HEK293 (cell line): ENCODE results near the gene EMILIN1.
A peak's percentile ranks its signal among the peaks of the same experiment; 100 is the strongest.

Experiments used
- CTCF ChIA-PET: fragments of 350-600 bp; formaldehyde crosslinking; extraction: SDS; loops from one replicate; lab custom pipeline; 2021; ENCODE audit warnings: antibody characterized with exemption; lab: Yijun Ruan, JAX
- POLR2A ChIA-PET: fragments of 300-600 bp; formaldehyde crosslinking; extraction: SDS; loops from one replicate; lab custom pipeline; 2020; ENCODE audit warnings: antibody characterized with exemption, inconsistent platforms; lab: Yijun Ruan, JAX
- H3K27ac ChIP-seq: fragments of 200-500 bp; sonication (Bioruptor generic); 2 replicates; pipeline ENCODE4 v1.5.1; 2014; ENCODE audit warnings: low read depth, low read length, control low read depth, inconsistent platforms; ENCODE audit errors: extremely low read depth
- H3K36me3 ChIP-seq, 2 experiments: fragments of 200-500 bp in 1 of 2; sonication (Bioruptor generic) in 1 of 2; 1 replicate in 1 of 2; 2 replicates in 1 of 2; pipeline ENCODE4 v1.5.1; 2014 to 2017; ENCODE audit warnings: inconsistent platforms in 2 of 2, low read length in 2 of 2; ENCODE audit not compliant: control insufficient read depth in 2 of 2, insufficient read depth in 1 of 2
- H3K4me1 ChIP-seq: fragments of 200-500 bp; sonication (Bioruptor generic); 2 replicates; pipeline ENCODE4 v1.5.1; 2014; ENCODE audit warnings: mild to moderate bottlenecking, low read length, inconsistent platforms; ENCODE audit not compliant: control insufficient read depth, insufficient read depth
- H3K4me3 ChIP-seq: 2 replicates; pipeline ENCODE4 v1.5.1; 2011; ENCODE audit warnings: low read depth, mild to moderate bottlenecking, control low read depth, low read length, moderate library complexity
- H3K9me3 ChIP-seq: fragments of 200-500 bp; sonication (Bioruptor generic); 2 replicates; pipeline ENCODE4 v1.5.1; 2014; ENCODE audit warnings: low read depth, low read length, inconsistent platforms; ENCODE audit not compliant: control insufficient read depth, insufficient read depth
- BCL11A ChIP-seq: fragments of 450-650 bp; formaldehyde crosslinking; IDR thresholded peaks from 2 replicates; pipeline ENCODE4 v1.5.1; 2016; ENCODE audit warnings: low read depth, missing biosample characterization, missing genetic modification characterization
- KLF7 ChIP-seq: fragments of 450-650 bp; formaldehyde crosslinking; IDR thresholded peaks from 2 replicates; pipeline ENCODE4 v1.5.1; 2016; ENCODE audit warnings: missing biosample characterization, missing genetic modification characterization, borderline replicate concordance
- MYNN ChIP-seq: fragments of 450-650 bp; formaldehyde crosslinking; IDR thresholded peaks from 2 replicates; pipeline ENCODE4 v1.5.1; 2016; ENCODE audit warnings: missing biosample characterization, missing genetic modification characterization, borderline replicate concordance
- OVOL3 ChIP-seq: fragments of 450-650 bp; formaldehyde crosslinking; IDR thresholded peaks from 2 replicates; pipeline ENCODE4 v1.5.1; 2016; ENCODE audit warnings: missing biosample characterization, missing genetic modification characterization
- RBAK ChIP-seq: fragments of 450-650 bp; formaldehyde crosslinking; IDR thresholded peaks from 2 replicates; pipeline ENCODE4 v1.5.1; 2016; ENCODE audit warnings: missing biosample characterization, missing genetic modification characterization
- REST ChIP-seq: fragments of 450-650 bp; formaldehyde crosslinking; IDR thresholded peaks from 2 replicates; pipeline ENCODE4 v1.5.1; 2016; ENCODE audit warnings: missing biosample characterization, missing genetic modification characterization
- ZBTB48 ChIP-seq: fragments of 450-650 bp; formaldehyde crosslinking; IDR thresholded peaks from 2 replicates; pipeline ENCODE4 v1.5.1; 2016; ENCODE audit warnings: missing biosample characterization, missing genetic modification characterization
- ZEB2 ChIP-seq: fragments of 450-650 bp; formaldehyde crosslinking; IDR thresholded peaks from 2 replicates; pipeline ENCODE4 v1.5.1; 2016; ENCODE audit warnings: missing biosample characterization, missing genetic modification characterization
- ZFP3 ChIP-seq: fragments of 450-650 bp; formaldehyde crosslinking; IDR thresholded peaks from 2 replicates; pipeline ENCODE4 v1.5.1; 2016; ENCODE audit warnings: low read depth, missing biosample characterization, missing genetic modification characterization
- ZFP41 ChIP-seq: fragments of 450-650 bp; formaldehyde crosslinking; IDR thresholded peaks from 2 replicates; pipeline ENCODE4 v1.5.1; 2016; ENCODE audit warnings: missing biosample characterization, missing genetic modification characterization, borderline replicate concordance
- ZNF10 ChIP-seq: fragments of 450-650 bp; formaldehyde crosslinking; IDR thresholded peaks from 2 replicates; pipeline ENCODE4 v1.5.1; 2017; ENCODE audit warnings: missing biosample characterization, missing genetic modification characterization
- ZNF133 ChIP-seq: fragments of 450-650 bp; formaldehyde crosslinking; IDR thresholded peaks from 2 replicates; pipeline ENCODE4 v1.5.1; 2016; ENCODE audit warnings: missing biosample characterization, missing genetic modification characterization
- ZNF2 ChIP-seq: fragments of 450-650 bp; formaldehyde crosslinking; IDR thresholded peaks from 2 replicates; pipeline ENCODE4 v1.5.1; 2016; ENCODE audit warnings: missing biosample characterization, missing genetic modification characterization
- ZNF26 ChIP-seq: fragments of 450-650 bp; formaldehyde crosslinking; IDR thresholded peaks from 2 replicates; pipeline ENCODE4 v1.5.1; 2016; ENCODE audit warnings: missing biosample characterization, missing genetic modification characterization
- ZNF292 ChIP-seq: fragments of 450-650 bp; formaldehyde crosslinking; IDR thresholded peaks from 2 replicates; pipeline ENCODE4 v1.5.1; 2016; ENCODE audit warnings: low read depth, missing biosample characterization, missing genetic modification characterization, borderline replicate concordance
- ZNF350 ChIP-seq: fragments of 450-650 bp; formaldehyde crosslinking; IDR thresholded peaks from 2 replicates; pipeline ENCODE4 v1.5.0; 2017; ENCODE audit warnings: missing biosample characterization, mild to moderate bottlenecking, missing genetic modification characterization
- ZNF362 ChIP-seq: fragments of 450-650 bp; formaldehyde crosslinking; IDR thresholded peaks from 2 replicates; pipeline ENCODE4 v1.5.1; 2016; ENCODE audit warnings: missing biosample characterization, missing genetic modification characterization
- ZNF514 ChIP-seq: fragments of 450-650 bp; formaldehyde crosslinking; IDR thresholded peaks from 2 replicates; pipeline ENCODE4 v1.5.1; 2016; ENCODE audit warnings: missing biosample characterization, missing genetic modification characterization
- ZNF529 ChIP-seq: fragments of 450-650 bp; formaldehyde crosslinking; IDR thresholded peaks from 2 replicates; pipeline ENCODE4 v1.5.1; 2017; ENCODE audit warnings: missing genetic modification characterization, missing biosample characterization; ENCODE audit not compliant: insufficient replicate concordance
- ZNF560 ChIP-seq: fragments of 450-650 bp; formaldehyde crosslinking; IDR thresholded peaks from 2 replicates; pipeline ENCODE4 v1.5.1; 2017; ENCODE audit warnings: missing biosample characterization, missing genetic modification characterization, borderline replicate concordance
- ZNF585B ChIP-seq: fragments of 450-650 bp; formaldehyde crosslinking; IDR thresholded peaks from 2 replicates; pipeline ENCODE4 v1.5.1; 2016; ENCODE audit warnings: missing biosample characterization, missing genetic modification characterization
- ZNF600 ChIP-seq: fragments of 450-650 bp; formaldehyde crosslinking; IDR thresholded peaks from 2 replicates; pipeline ENCODE4 v1.5.1; 2016; ENCODE audit warnings: missing biosample characterization, missing genetic modification characterization
- ZNF621 ChIP-seq: fragments of 450-650 bp; formaldehyde crosslinking; IDR thresholded peaks from 2 replicates; pipeline ENCODE4 v1.5.1; 2017; ENCODE audit warnings: missing biosample characterization, missing genetic modification characterization
- ZNF660 ChIP-seq: fragments of 450-650 bp; IDR thresholded peaks from 2 replicates; pipeline ENCODE4 v1.5.1; 2018; ENCODE audit warnings: missing biosample characterization, mild to moderate bottlenecking, missing genetic modification characterization
- ZNF677 ChIP-seq: fragments of 450-650 bp; IDR thresholded peaks from 2 replicates; pipeline ENCODE4 v1.5.0; 2018; ENCODE audit warnings: missing biosample characterization, mild to moderate bottlenecking, missing genetic modification characterization, moderate library complexity
- ZNF692 ChIP-seq: fragments of 450-650 bp; formaldehyde crosslinking; IDR thresholded peaks from 2 replicates; pipeline ENCODE4 v1.5.1; 2016; ENCODE audit warnings: missing biosample characterization, missing genetic modification characterization
- ZNF701 ChIP-seq: fragments of 450-650 bp; formaldehyde crosslinking; IDR thresholded peaks from 2 replicates; pipeline ENCODE4 v1.5.1; 2016; ENCODE audit warnings: missing biosample characterization, missing genetic modification characterization
- ZNF704 ChIP-seq: fragments of 450-650 bp; formaldehyde crosslinking; IDR thresholded peaks from 2 replicates; pipeline ENCODE4 v1.5.1; 2016; ENCODE audit warnings: missing biosample characterization, missing genetic modification characterization
- ZNF768 ChIP-seq: fragments of 450-650 bp; formaldehyde crosslinking; IDR thresholded peaks from 2 replicates; pipeline ENCODE4 v1.5.1; 2018; ENCODE audit warnings: missing biosample characterization, mild to moderate bottlenecking, missing genetic modification characterization
- ZNF785 ChIP-seq: fragments of 450-650 bp; formaldehyde crosslinking; IDR thresholded peaks from 2 replicates; pipeline ENCODE4 v1.5.1; 2016; ENCODE audit warnings: missing biosample characterization, missing genetic modification characterization
- ZXDB ChIP-seq: fragments of 450-650 bp; formaldehyde crosslinking; IDR thresholded peaks from 2 replicates; pipeline ENCODE4 v1.5.1; 2016; ENCODE audit warnings: missing biosample characterization, missing genetic modification characterization

The EMILIN1 gene

GRCh38 chr2:27085673-27086089, 7.3 kb downstream of the EMILIN1 start:
- no peaks in the 10 kb centered on the region for H3K9me3 ChIP-seq
- TF ChIP-seq ZNF692 (tag by site-specific recombination) = peak; percentile 30; the same call in 1 of the 2 replicates
- TF ChIP-seq ZNF292 = no peak
- no peak for TF ChIP-seq ZNF350 (tag by site-specific recombination)
- TF ChIP-seq ZNF26 (tag by site-specific recombination) = no peak
- TF ChIP-seq ZNF785 (tag by site-specific recombination) = no peak
- no peak for TF ChIP-seq ZFP3
- TF ChIP-seq ZNF133 (tag by site-specific recombination) = no peak
- peak; percentile 74 for TF ChIP-seq KLF7 (tag by site-specific recombination)
- peak; percentile 60; the same call in 1 of the 2 replicates for TF ChIP-seq ZNF600 (tag by site-specific recombination)
- no peak for TF ChIP-seq ZNF677 (tag by site-specific recombination)
- no peak for TF ChIP-seq ZNF560 (tag by site-specific recombination)
- TF ChIP-seq ZNF768 = no peak
- no peak for TF ChIP-seq ZXDB (tag by site-specific recombination)
- peak; percentile 11; the same call in 1 of the 2 replicates for TF ChIP-seq ZBTB48 (tag by site-specific recombination)
- TF ChIP-seq ZNF529 (tag by site-specific recombination) = no peak
- TF ChIP-seq ZFP41 (tag by site-specific recombination) = no peak
- TF ChIP-seq ZEB2 (tag by site-specific recombination) = no peak; the same call in 1 of the 2 replicates
- no peak for TF ChIP-seq ZNF660 (tag by site-specific recombination)
- no peak for TF ChIP-seq ZNF10 (tag by site-specific recombination)
- peak; percentile 63; the same call in 1 of the 2 replicates for TF ChIP-seq ZNF2 (tag by site-specific recombination)
- TF ChIP-seq ZNF514 (tag by site-specific recombination) = no peak
- TF ChIP-seq BCL11A = no peak
- no peak for TF ChIP-seq OVOL3 (tag by site-specific recombination)
- TF ChIP-seq ZNF704 = no peak
- TF ChIP-seq ZNF362 (tag by site-specific recombination) = no peak
- no peak for TF ChIP-seq ZNF701 (tag by site-specific recombination)
- no peak for TF ChIP-seq ZNF621 (tag by site-specific recombination)
- no peak for TF ChIP-seq REST (tag by site-specific recombination)
- TF ChIP-seq ZNF585B (tag by site-specific recombination) = no peak
- TF ChIP-seq RBAK = no peak
- no peak for TF ChIP-seq MYNN

More at GRCh38 chr2:27085673-27086089, 7.3 kb downstream of the EMILIN1 start:
- CTCF ChIA-PET = interaction anchor here (0.7 to 3.3 kb wide), 5 partner anchors 13 to 896 kb away, joined by 3 to 44 read pairs (median 5); no protein-coding TSS in a partner anchor
- Histone ChIP-seq H3K36me3 (peaks cover 0 to 7% of the 10 kb centered on the region in 2 experiments; a peak in 1 of 3 replicates), H3K4me1 (peaks cover 8% of the 10 kb centered on the region), H3K27ac (peak overlapping the region; percentile 72), H3K4me3 (peak overlapping the region; percentile 46)
- POLR2A ChIA-PET = interaction anchor here (0.8 to 1.5 kb wide), 3 partner anchors 10 to 35 kb away, joined by 3 to 5 read pairs (median 4); partner anchors contain the start of gene OST4
